Activated CD8-positive, alpha-beta T cell treated with anti-CD3 and anti-CD28 coated beads for 36 hours (primary cell): ENCODE results near the gene MMP24. TPM values are rescaled to one million over a fixed set of nuclear protein-coding genes. Genes with fewer than 3 reads are reported as not detected.

ENCODE experiments used
- ATAC-seq: fragments of 200-7000 bp; cut with Tn5 transposase; one replicate; pipeline ENCODE4 v1.10.0; 2021; ENCODE audit warnings: mild to moderate bottlenecking, moderate library complexity
- CTCF ChIA-PET: fragments of 350-600 bp; sonication (Branson Sonifier 250); formaldehyde crosslinking; loops from one replicate; lab custom pipeline; 2021; ENCODE audit warnings: antibody characterized with exemption; lab: Charles Lee
- POLR2A ChIA-PET: fragments of 350-600 bp; sonication (Branson Sonifier 250); formaldehyde crosslinking; loops from one replicate; lab custom pipeline; 2021; ENCODE audit warnings: antibody characterized with exemption; lab: Charles Lee
- DNase-seq: peaks from one replicate; pipeline ENCODE4 v3.0.0-alpha.2; 2020
- H3K27ac Mint-ChIP-seq: one replicate; pipeline ENCODE4 v1.8.0; 2021; ENCODE audit warnings: mild to moderate bottlenecking, mixed read lengths
- H3K27me3 Mint-ChIP-seq: one replicate; pipeline ENCODE4 v1.8.0; 2021; ENCODE audit warnings: mixed read lengths
- H3K36me3 Mint-ChIP-seq: one replicate; pipeline ENCODE4 v1.8.0; 2021; ENCODE audit warnings: low read depth, mixed read lengths
- H3K4me1 Mint-ChIP-seq: one replicate; pipeline ENCODE4 v1.8.0; 2021; ENCODE audit warnings: low read depth, mixed read lengths
- H3K4me3 Mint-ChIP-seq: one replicate; pipeline ENCODE4 v1.8.0; 2021; ENCODE audit warnings: mild to moderate bottlenecking, moderate library complexity, mixed read lengths
- H3K9me3 Mint-ChIP-seq: one replicate; pipeline ENCODE4 v1.8.0; 2021; ENCODE audit warnings: mixed read lengths
- intact Hi-C: fragments of 100-400 bp; cut with micrococcal nuclease; formaldehyde crosslinking; loops from one replicate; pipeline ENCODE4 v1.10.0; 2022
- total RNA-seq, 2 experiments: library from RNA; stranded (reverse); gene quantifications; one replicate each; pipeline ENCODE4 v1.2.3, GENCODE V29; 2021
- TF ChIP-seq, protein P1 (sequence below): fragments of 200-600 bp; IDR thresholded peaks from one replicate; pipeline ENCODE4 v1.8.0; 2022; ENCODE audit warnings: antibody characterized with exemption, mild to moderate bottlenecking

The MMP24 gene
- total RNA-seq, 2 experiments from 2014 or later: not detected

DNA sequence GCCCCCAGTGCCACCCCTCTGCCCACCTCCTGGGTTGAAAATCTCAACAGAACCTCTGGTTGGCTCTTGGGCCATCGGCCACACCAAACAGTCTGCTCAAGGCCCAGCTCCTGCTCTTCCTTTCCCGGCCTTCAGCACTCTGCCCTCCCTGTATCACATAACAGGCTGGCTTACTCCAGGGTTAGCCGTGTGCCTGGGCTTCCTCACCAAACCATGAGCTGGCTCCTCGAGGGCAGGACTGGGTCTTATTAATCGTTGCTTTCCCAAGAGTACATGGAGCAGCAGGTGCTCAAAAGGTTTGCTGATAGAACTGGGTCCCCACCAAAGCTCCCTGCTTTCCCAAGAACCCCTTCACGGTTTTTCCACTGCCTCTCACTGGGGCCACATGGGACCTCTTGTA is 78.5 kb downstream of the MMP24 start:
- Mint-ChIP-seq H3K9me3 (no peaks in the 10 kb centered on the region), H3K36me3 (peaks cover 6% of the 10 kb centered on the region), H3K27me3 (no peaks in the 10 kb centered on the region), H3K4me3 (no peak overlapping the region), H3K4me1 (peaks cover 54% of the 10 kb centered on the region), H3K27ac (peak overlapping the region; percentile 89)
- DNase-seq (no peak), ATAC-seq (no peak)
- TF ChIP-seq, protein P1, sequence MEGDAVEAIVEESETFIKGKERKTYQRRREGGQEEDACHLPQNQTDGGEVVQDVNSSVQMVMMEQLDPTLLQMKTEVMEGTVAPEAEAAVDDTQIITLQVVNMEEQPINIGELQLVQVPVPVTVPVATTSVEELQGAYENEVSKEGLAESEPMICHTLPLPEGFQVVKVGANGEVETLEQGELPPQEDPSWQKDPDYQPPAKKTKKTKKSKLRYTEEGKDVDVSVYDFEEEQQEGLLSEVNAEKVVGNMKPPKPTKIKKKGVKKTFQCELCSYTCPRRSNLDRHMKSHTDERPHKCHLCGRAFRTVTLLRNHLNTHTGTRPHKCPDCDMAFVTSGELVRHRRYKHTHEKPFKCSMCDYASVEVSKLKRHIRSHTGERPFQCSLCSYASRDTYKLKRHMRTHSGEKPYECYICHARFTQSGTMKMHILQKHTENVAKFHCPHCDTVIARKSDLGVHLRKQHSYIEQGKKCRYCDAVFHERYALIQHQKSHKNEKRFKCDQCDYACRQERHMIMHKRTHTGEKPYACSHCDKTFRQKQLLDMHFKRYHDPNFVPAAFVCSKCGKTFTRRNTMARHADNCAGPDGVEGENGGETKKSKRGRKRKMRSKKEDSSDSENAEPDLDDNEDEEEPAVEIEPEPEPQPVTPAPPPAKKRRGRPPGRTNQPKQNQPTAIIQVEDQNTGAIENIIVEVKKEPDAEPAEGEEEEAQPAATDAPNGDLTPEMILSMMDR: no peak
- ChIA-PET CTCF (interaction anchor here (1.0 to 8.8 kb wide), 23 partner anchors 9 to 208 kb away, joined by 3 to 91 read pairs (median 11); partner anchors contain the start of genes EDEM2, EIF6 and MMP24OS), POLR2A (interaction anchor here (0.9 to 2.3 kb wide), 7 partner anchors 19 to 143 kb away, joined by 3 to 7 read pairs (median 4); partner anchors contain the start of gene EIF6)
- intact Hi-C loops: loop anchor here (5.0 kb wide), 1 partner anchor 142 kb away; no protein-coding TSS in a partner anchor

DNA sequence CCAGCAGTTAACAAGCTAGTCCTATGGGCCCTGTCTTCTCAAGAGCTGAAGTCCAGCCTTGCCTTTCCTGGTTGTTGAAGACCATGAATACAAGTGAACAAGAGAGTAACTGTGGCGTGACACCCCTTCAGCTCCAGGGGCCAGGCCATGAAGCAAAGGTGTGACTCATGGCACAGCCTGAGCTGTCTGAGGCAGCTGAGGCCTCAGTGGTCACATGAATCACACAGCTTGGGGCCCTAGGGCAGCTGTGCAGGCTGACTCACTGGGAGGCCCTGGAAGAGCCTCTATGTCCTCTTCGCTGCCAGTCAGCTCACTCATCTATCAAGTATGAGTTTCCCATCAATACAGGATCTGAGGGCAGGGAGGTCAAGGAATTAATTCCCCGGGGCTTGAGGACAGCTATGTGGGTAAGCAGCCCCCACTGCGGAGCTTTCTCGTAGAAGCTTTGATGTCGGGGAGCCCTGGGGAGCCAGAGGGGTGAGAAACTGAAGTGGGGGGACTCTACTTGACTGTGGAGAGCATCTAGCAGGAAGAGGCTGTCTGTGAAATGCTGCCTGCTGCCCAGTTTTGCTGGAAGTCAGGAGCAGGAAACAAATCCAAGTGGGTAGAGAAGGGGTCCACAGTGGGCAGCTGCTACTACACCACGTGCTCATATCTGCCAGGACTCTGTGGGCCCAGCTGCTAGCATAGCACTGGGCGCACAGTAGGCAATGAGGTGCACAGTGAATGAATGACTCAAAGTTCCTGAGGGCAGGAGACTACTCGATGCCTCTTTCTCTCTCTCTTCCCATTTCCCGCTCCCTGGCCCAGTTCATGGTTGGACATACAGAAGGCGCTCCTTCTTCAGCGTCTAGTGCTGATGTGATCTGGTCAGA is 79.4 kb downstream of the MMP24 start:
- H3K36me3 Mint-ChIP-seq: peaks cover 8% of the 10 kb centered on the region
- ATAC-seq (peak; percentile 95), DNase-seq (peak; percentile 95)
- TF ChIP-seq, protein P1: no peak
- ChIA-PET CTCF (interaction anchor here (1.0 to 8.8 kb wide), 16 partner anchors 8 to 209 kb away, joined by 3 to 91 read pairs (median 7); partner anchors contain the start of genes CEP250, EIF6 and MMP24OS), POLR2A (interaction anchor here (0.9 to 2.3 kb wide), 5 partner anchors 12 to 22 kb away, joined by 3 to 7 read pairs (median 4); partner anchors contain the start of gene EIF6)
- intact Hi-C loops: no loop called here
- H3K27me3 Mint-ChIP-seq: no peaks in the 10 kb centered on the region
- H3K9me3 Mint-ChIP-seq: no peaks in the 10 kb centered on the region
- H3K4me3 Mint-ChIP-seq: peak overlapping the region; percentile 43
- H3K4me1 Mint-ChIP-seq: peaks cover 57% of the 10 kb centered on the region
- peak overlapping the region; percentile 89 for H3K27ac Mint-ChIP-seq

DNA sequence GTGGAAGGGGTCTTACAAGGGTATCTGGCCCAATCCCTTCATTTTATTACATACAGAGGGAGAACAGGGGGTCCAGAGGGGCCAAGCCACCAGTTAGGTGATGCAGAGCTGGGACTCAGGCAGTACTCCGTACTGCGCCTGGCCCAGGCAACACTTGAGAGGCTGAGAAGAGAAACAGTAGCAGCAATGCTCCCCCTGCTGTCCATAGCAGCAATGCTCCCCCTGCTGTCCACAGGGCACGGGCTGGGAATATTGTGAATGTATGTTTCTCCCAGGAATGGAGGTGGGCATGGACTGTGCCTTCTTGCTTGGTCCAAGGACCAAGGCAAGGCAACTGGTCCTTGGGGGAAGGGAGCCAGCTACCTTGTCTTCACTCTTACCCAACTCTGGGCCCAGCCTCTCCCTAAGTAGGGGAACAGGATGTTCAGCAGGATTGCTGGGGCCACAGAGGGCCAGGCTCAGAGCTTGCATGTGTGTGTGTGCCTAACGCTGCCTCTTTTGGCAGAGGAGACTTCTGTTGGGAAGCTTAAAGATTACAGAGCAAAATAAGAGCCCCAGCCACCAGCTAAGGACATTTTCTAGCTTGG is 80.5 kb downstream of the MMP24 start:
- no peak for ATAC-seq
- H3K27me3 Mint-ChIP-seq: no peaks in the 10 kb centered on the region
- intact Hi-C loops: no loop called here
- H3K4me1 Mint-ChIP-seq: peaks cover 66% of the 10 kb centered on the region
- H3K27ac Mint-ChIP-seq: peak overlapping the region; percentile 89
- H3K4me3 Mint-ChIP-seq: no peak overlapping the region
- CTCF ChIA-PET: interaction anchor here (0.6 to 8.8 kb wide), 11 partner anchors 7 to 147 kb away, joined by 3 to 85 read pairs (median 6); partner anchors contain the start of gene CEP250
- TF ChIP-seq, protein P1: peak; percentile 45
- POLR2A ChIA-PET: interaction anchor here (1.6 to 2.3 kb wide), 2 partner anchors 11 to 22 kb away, joined by 4 to 7 read pairs; partner anchors contain the start of gene EIF6
- H3K9me3 Mint-ChIP-seq: no peaks in the 10 kb centered on the region
- DNase-seq: peak; percentile 39
- peaks cover 14% of the 10 kb centered on the region for H3K36me3 Mint-ChIP-seq

DNA sequence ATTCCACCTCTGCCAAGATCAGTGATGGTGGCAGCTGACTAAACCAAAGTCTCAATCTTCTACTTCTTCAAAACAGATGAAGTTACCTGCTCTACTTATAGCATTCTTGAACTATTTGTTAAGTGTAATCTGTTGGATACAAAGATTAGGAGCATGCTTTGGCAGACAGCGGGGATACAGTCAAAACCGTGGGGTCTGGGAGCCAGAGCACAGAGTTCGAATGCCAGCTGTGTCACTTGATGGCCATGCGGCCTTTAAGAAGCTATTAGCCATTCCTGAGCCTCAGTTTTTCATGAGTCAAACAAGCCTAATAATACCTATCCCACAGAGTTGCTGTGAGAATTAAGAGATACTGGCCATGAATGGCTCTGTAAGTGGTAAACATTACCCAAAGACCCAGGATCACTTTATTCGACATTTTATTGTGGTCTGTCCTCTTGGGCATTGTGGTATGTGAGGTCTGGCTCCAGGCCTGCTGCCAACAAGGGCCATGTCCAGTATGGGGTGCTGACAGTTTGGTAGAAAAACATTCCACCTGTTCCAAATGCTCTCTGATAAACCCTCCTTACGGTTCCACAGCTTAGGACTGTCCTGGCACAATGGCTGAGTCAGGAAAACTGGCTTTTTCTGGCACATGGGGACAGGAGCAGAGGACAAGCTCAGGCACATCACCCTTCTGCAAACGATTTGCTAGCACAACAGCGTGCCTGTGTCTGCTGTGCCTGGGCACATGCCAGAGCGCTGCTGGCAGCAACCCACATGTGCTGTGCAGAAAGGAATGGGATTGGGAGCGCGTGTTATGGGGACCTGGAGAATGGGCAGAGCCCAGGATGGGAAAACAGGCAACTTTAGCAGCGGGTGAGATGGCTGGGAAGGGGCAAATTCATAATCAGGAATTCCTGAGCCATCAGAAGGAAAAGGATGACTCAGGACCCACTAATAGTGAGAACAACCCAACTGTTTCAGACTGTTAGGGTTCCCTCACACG is 81.5 kb downstream of the MMP24 start:
- H3K27me3 Mint-ChIP-seq: no peaks in the 10 kb centered on the region
- CTCF ChIA-PET: interaction anchor here (0.6 to 6.0 kb wide), 11 partner anchors 6 to 147 kb away, joined by 3 to 31 read pairs (median 4); partner anchors contain the start of gene CEP250
- H3K4me3 Mint-ChIP-seq: no peak overlapping the region
- H3K4me1 Mint-ChIP-seq: peaks cover 68% of the 10 kb centered on the region
- H3K9me3 Mint-ChIP-seq: no peaks in the 10 kb centered on the region
- H3K36me3 Mint-ChIP-seq: peaks cover 21% of the 10 kb centered on the region
- POLR2A ChIA-PET: interaction anchor here (1.1 kb wide), 1 partner anchor 24 kb away, joined by 3 read pairs; no protein-coding TSS in a partner anchor
- TF ChIP-seq, protein P1: no peak
- DNase-seq (no peak), ATAC-seq (no peak)
- intact Hi-C loops: no loop called here
- peak overlapping the region; percentile 69 for H3K27ac Mint-ChIP-seq
